Upper lobe of left lung (tissue), 4 donors: ENCODE data around the gene C9orf40.

Source experiments
- CTCF ChIP-seq, 6 experiments: fragments of 450-650 bp in 4 of 6; fragments of 200-600 bp in 2 of 6; sonication (generic) in 2 of 6; IDR thresholded peaks; one replicate each; pipeline ENCODE4 v1.5.1; 2016 to 2019; ENCODE audit warnings: antibody characterized with exemption in 6 of 6
- POLR2A ChIP-seq, 4 donors: fragments of 450-650 bp; IDR thresholded peaks; one replicate each; pipeline ENCODE4 v1.5.1; 2016 to 2017; ENCODE audit warnings: antibody characterized with exemption in 4 of 4, mild to moderate bottlenecking in 2 of 4
- POLR2AphosphoS5 ChIP-seq, 2 donors: sonication (generic); formaldehyde crosslinking; IDR thresholded peaks; one replicate each; pipeline ENCODE4 v1.5.1; 2017; ENCODE audit warnings: antibody characterized with exemption in 2 of 2

- TF ChIP-seq CTCF (IDR thresholded peaks at IDR 0.05): no peak
- TF ChIP-seq POLR2AphosphoS5 (IDR thresholded peaks at IDR 0.05): no peak
- no peak for TF ChIP-seq POLR2A (IDR thresholded peaks at IDR 0.05)
These were observed 51.7 kb downstream of the C9orf40 start for GRCh38 chr9:74901001-74901400.
